ENCODE results near the gene SMYD3.

GRCh38 chr1:246265481-246265880 is 241.6 kb downstream of the SMYD3 start:
- TF ChIP-seq CTCF (IDR thresholded peaks at IDR 0.05; ENCODE audit: insufficient read depth, low read length, poor library complexity, severe bottlenecking) (no peak), EZH2phosphoT487 (conservative IDR thresholded peaks at IDR 0.05; ENCODE audit: low read length) (no peak)
